CD14-positive monocyte (primary cell): ENCODE measurements around the gene INPP5A. TPM values are rescaled to one million over a fixed set of nuclear protein-coding genes. Genes with fewer than 3 reads are reported as not detected.

Experiments
- DNase-seq, 3 donors: peaks; one replicate each; pipeline ENCODE4 v3.0.0-alpha.2; 2011 to 2022
- H2AFZ ChIP-seq: 2 replicates; pipeline ENCODE4 v1.6.0; 2012; ENCODE audit warnings: mild to moderate bottlenecking, low read depth, low read length, inconsistent platforms; ENCODE audit not compliant: insufficient read depth, poor library complexity, severe bottlenecking
- H3K27ac ChIP-seq, 2 donors: 1 replicate in 1 of 2; 2 replicates in 1 of 2; pipeline ENCODE4 v1.5.1; 2012 to 2013; ENCODE audit warnings: low read length in 2 of 2, control low read depth in 1 of 2, inconsistent platforms in 1 of 2, low read depth in 1 of 2, mild to moderate bottlenecking in 1 of 2
- H3K27me3 ChIP-seq, 2 donors: one replicate each; pipeline versions ENCODE4 v1.6.0 to v1.6.1; 2011 to 2013; ENCODE audit warnings: low read length in 2 of 2; ENCODE audit not compliant: control insufficient read depth in 2 of 2, insufficient read depth in 2 of 2
- H3K36me3 ChIP-seq, 2 donors: replicated peaks in 1 of 2; 1 replicate in 1 of 2; 2 replicates in 1 of 2; pipeline versions ENCODE4 v1.5.1 to v1.6.1; 2012 to 2013; ENCODE audit warnings: low read length in 2 of 2, control low read depth in 1 of 2, inconsistent platforms in 1 of 2, mild to moderate bottlenecking in 1 of 2; ENCODE audit not compliant: insufficient read depth in 2 of 2, control insufficient read depth in 1 of 2
- H3K4me1 ChIP-seq, 2 donors: 1 replicate in 1 of 2; 2 replicates in 1 of 2; pipeline versions ENCODE4 v1.5.1 to v1.6.1; 2012 to 2013; ENCODE audit warnings: low read length in 2 of 2, control low read depth in 1 of 2, inconsistent platforms in 1 of 2, mild to moderate bottlenecking in 1 of 2, moderate library complexity in 1 of 2; ENCODE audit not compliant: insufficient read depth in 2 of 2, control insufficient read depth in 1 of 2
- H3K4me2 ChIP-seq: replicated peaks from 2 replicates; pipeline ENCODE3; 2012; ENCODE audit warnings: low read length, moderate library complexity, mild to moderate bottlenecking; ENCODE audit not compliant: poor library complexity, severe bottlenecking; ENCODE audit errors: extremely low read depth
- H3K4me3 ChIP-seq, 3 experiments: fragments of 200-600 bp in 1 of 3; sonication (generic) in 1 of 3; replicated peaks in 1 of 3; 1 replicate in 2 of 3; 2 replicates in 1 of 3; pipeline ENCODE4 v1.5.1; 2011 to 2013; ENCODE audit warnings: low read length in 3 of 3, mild to moderate bottlenecking in 3 of 3, control low read depth in 2 of 3, low read depth in 2 of 3, inconsistent platforms in 1 of 3, moderate library complexity in 1 of 3
- H3K79me2 ChIP-seq: 2 replicates; pipeline ENCODE4 v1.6.0; 2012; ENCODE audit warnings: mild to moderate bottlenecking, control low read depth, inconsistent platforms, low read length, moderate library complexity; ENCODE audit not compliant: insufficient read depth
- H3K9ac ChIP-seq: 2 replicates; pipeline ENCODE4 v1.6.0; 2017; ENCODE audit warnings: low read length, mild to moderate bottlenecking; ENCODE audit not compliant: insufficient read depth, poor library complexity, severe bottlenecking
- H3K9me3 ChIP-seq, 2 donors: replicated peaks in 1 of 2; 1 replicate in 1 of 2; 2 replicates in 1 of 2; pipeline versions ENCODE4 v1.5.1 to v1.6.1; 2012 to 2013; ENCODE audit warnings: low read length in 2 of 2, control low read depth in 1 of 2; ENCODE audit not compliant: control insufficient read depth in 1 of 2, insufficient read depth in 1 of 2
- H4K20me1 ChIP-seq: 2 replicates; pipeline ENCODE4 v1.6.0; 2012; ENCODE audit warnings: mild to moderate bottlenecking, low read length, control low read depth, moderate library complexity; ENCODE audit not compliant: insufficient read depth
- H3K27ac Mint-ChIP-seq, 7 donors: one replicate each; pipeline ENCODE4 v1.8.0; 2020; ENCODE audit warnings: mild to moderate bottlenecking in 7 of 7, mixed read lengths in 7 of 7, moderate library complexity in 6 of 7, inconsistent platforms in 2 of 7
- H3K27me3 Mint-ChIP-seq, 3 donors: one replicate each; pipeline ENCODE4 v1.8.0; 2021 to 2022; ENCODE audit warnings: low read depth in 3 of 3, mild to moderate bottlenecking in 3 of 3, mixed read lengths in 3 of 3, moderate library complexity in 3 of 3, inconsistent platforms in 1 of 3
- H3K36me3 Mint-ChIP-seq, 2 donors: one replicate each; pipeline ENCODE4 v1.8.0; 2020; ENCODE audit warnings: mixed read lengths in 2 of 2, inconsistent platforms in 1 of 2, mild to moderate bottlenecking in 1 of 2
- H3K4me1 Mint-ChIP-seq: one replicate; pipeline ENCODE4 v1.8.0; 2020; ENCODE audit warnings: mild to moderate bottlenecking, mixed read lengths
- H3K4me3 Mint-ChIP-seq, 2 donors: one replicate each; pipeline ENCODE4 v1.8.0; 2020; ENCODE audit warnings: mild to moderate bottlenecking in 2 of 2, mixed read lengths in 2 of 2, moderate library complexity in 1 of 2
- H3K9me3 Mint-ChIP-seq, 7 donors: one replicate each; pipeline ENCODE4 v1.8.0; 2020 to 2022; ENCODE audit warnings: mixed read lengths in 7 of 7, mild to moderate bottlenecking in 6 of 7, moderate library complexity in 6 of 7, inconsistent platforms in 2 of 7
- WGBS: methylation state at CpG from one replicate; pipeline ENCODE4 v1.1.5; 2013; ENCODE audit warnings: missing lambda C conversion rate; ENCODE audit not compliant: insufficient coverage; 5-methylcytosine and 5-hydroxymethylcytosine counted together
- intact Hi-C, 2 donors: fragments of 100-400 bp; cut with micrococcal nuclease; formaldehyde crosslinking; loops; one replicate each; pipeline versions ENCODE4 v1.15.0 to v1.15.1; 2023
- polyA plus RNA-seq, 3 donors: library from polyadenylated mRNA; depleted of rRNA in 1 of 3; unstranded in 2 of 3; stranded (reverse) in 1 of 3; fragments of 300-500 nt in 2 of 3; fragments of >200 nt in 1 of 3; fragmentation: Illumina TruSeq in 2 of 3; gene quantifications; 1 replicate in 2 of 3; 2 replicates in 1 of 3; pipeline ENCODE4 v1.2.3, GENCODE V29; 2012 to 2021
- TF ChIP-seq, protein P1 (sequence below): fragments of 200-600 bp; IDR thresholded peaks from one replicate; pipeline ENCODE4 v1.8.0; 2022; ENCODE audit warnings: antibody characterized with exemption, mild to moderate bottlenecking

Gene INPP5A
- polyA plus RNA-seq, 3 donors = 0.87 to 17.2 (median 2.9) TPM

DNA sequence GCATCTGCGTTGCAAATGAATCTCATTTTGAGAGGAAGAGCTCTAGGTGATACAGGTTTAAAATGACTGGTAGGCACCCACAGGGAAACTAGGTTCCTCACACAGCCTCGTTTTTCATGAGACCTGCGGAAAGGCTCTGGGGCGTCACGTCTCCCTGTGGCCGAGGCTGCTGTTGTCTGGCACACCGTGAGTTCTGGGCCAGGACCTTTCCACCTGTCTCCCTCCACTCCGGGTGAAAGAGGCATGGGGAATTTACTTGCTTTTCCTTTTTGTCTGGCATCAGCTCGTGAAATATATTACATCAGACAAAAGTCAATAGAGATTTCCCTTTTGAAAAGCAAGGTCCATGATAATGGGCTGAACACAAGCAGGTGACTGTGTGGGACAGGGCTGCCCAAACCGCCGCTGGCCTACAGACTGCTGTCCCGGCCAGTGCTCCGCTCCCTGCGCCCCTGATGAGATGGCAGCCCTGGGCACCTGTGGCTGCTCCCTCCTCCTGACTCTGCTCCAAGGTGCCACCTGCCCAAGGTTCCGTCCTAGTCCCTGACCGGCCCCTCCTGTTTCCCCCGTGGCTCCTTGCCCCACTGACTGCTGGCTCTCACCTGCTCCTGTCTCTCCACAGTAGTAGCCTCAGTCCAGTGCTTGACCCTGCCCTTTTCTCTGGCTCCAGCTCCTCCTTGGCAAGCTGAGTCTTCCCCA is 138.8 kb downstream of the INPP5A start:
- H3K79me2 ChIP-seq = no peaks in the 10 kb centered on the region
- Mint-ChIP-seq H3K27me3 (peaks cover 0 to 1% (median 0%) of the 10 kb centered on the region in 3 donors), H3K9me3 (peaks cover 0 to 5% (median 3%) of the 10 kb centered on the region in 7 donors), H3K4me3 (no peak overlapping the region), H3K4me1 (no peaks in the 10 kb centered on the region), H3K36me3 (peaks cover 18 to 51% of the 10 kb centered on the region in 2 donors), H3K27ac (peak overlapping the region in 1 of 7 donors; percentile 3)
- no peak overlapping the region for H3K27ac ChIP-seq
- no peak for DNase-seq
- no peak overlapping the region for H3K4me3 ChIP-seq
- over 99% methylated on average over 14 of the region's 17 CpGs for WGBS
- no peaks in the 10 kb centered on the region for H3K9me3 ChIP-seq
- peaks cover 6% of the 10 kb centered on the region for H4K20me1 ChIP-seq
- H3K36me3 ChIP-seq = peaks cover 0 to 14% of the 10 kb centered on the region in 2 donors
- H3K4me1 ChIP-seq = no peaks in the 10 kb centered on the region
- no peak overlapping the region for H2AFZ ChIP-seq
- no peak overlapping the region for H3K9ac ChIP-seq
- no peak overlapping the region for H3K4me2 ChIP-seq
- intact Hi-C loops = no loop called here
- no peaks in the 10 kb centered on the region for H3K27me3 ChIP-seq
- TF ChIP-seq, protein P1, sequence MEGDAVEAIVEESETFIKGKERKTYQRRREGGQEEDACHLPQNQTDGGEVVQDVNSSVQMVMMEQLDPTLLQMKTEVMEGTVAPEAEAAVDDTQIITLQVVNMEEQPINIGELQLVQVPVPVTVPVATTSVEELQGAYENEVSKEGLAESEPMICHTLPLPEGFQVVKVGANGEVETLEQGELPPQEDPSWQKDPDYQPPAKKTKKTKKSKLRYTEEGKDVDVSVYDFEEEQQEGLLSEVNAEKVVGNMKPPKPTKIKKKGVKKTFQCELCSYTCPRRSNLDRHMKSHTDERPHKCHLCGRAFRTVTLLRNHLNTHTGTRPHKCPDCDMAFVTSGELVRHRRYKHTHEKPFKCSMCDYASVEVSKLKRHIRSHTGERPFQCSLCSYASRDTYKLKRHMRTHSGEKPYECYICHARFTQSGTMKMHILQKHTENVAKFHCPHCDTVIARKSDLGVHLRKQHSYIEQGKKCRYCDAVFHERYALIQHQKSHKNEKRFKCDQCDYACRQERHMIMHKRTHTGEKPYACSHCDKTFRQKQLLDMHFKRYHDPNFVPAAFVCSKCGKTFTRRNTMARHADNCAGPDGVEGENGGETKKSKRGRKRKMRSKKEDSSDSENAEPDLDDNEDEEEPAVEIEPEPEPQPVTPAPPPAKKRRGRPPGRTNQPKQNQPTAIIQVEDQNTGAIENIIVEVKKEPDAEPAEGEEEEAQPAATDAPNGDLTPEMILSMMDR = no peak

DNA sequence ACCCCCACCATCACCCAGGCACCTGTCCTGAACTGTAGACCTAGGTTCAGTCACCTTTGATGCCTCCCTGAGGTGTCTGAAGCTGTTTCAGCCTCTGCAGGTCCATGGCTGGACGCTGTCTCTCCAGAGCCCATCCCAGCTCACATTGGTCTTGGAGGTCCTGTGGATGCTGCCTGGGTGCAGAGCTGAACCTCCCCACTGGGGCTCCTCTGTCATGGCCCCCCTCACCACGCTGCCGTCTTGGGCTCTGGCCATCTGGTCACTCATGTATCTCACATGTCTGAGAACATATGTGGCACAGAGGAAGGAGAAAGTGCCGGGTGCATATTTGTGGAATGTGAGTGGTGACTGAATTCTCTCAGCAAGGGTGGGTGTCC is 139.5 kb downstream of the INPP5A start:
- H3K9me3 Mint-ChIP-seq = peaks cover 0 to 3% (median 2%) of the 10 kb centered on the region in 7 donors
- no peaks in the 10 kb centered on the region for H3K79me2 ChIP-seq
- H3K4me3 Mint-ChIP-seq = no peak overlapping the region
- H3K36me3 Mint-ChIP-seq = peaks cover 21 to 54% of the 10 kb centered on the region in 2 donors
- H3K4me2 ChIP-seq = no peak overlapping the region
- H3K4me1 Mint-ChIP-seq = no peaks in the 10 kb centered on the region
- no peak overlapping the region for H2AFZ ChIP-seq
- H3K4me1 ChIP-seq = no peaks in the 10 kb centered on the region
- no peaks in the 10 kb centered on the region for H3K27me3 ChIP-seq
- peaks cover 4% of the 10 kb centered on the region for H4K20me1 ChIP-seq
- no peak overlapping the region for H3K4me3 ChIP-seq
- no peak overlapping the region for H3K9ac ChIP-seq
- H3K36me3 ChIP-seq = peaks cover 0 to 19% of the 10 kb centered on the region in 2 donors
- peaks cover 0 to 1% (median 0%) of the 10 kb centered on the region in 3 donors for H3K27me3 Mint-ChIP-seq
- intact Hi-C loops = no loop called here
- 88% methylated on average over 4 of the region's 4 CpGs for WGBS
- TF ChIP-seq, protein P1 = no peak
- no peak for DNase-seq
- H3K27ac Mint-ChIP-seq = no peak overlapping the region
- H3K27ac ChIP-seq = no peak overlapping the region
- H3K9me3 ChIP-seq = no peaks in the 10 kb centered on the region
